Measurements from ENCODE around the gene NETO2.
"Not testable (repeated sequence)": the region's sequence is repeated elsewhere in the genome, so short reads cannot be mapped to it uniquely, and the experiment has no call there.

Gene NETO2

DNA sequence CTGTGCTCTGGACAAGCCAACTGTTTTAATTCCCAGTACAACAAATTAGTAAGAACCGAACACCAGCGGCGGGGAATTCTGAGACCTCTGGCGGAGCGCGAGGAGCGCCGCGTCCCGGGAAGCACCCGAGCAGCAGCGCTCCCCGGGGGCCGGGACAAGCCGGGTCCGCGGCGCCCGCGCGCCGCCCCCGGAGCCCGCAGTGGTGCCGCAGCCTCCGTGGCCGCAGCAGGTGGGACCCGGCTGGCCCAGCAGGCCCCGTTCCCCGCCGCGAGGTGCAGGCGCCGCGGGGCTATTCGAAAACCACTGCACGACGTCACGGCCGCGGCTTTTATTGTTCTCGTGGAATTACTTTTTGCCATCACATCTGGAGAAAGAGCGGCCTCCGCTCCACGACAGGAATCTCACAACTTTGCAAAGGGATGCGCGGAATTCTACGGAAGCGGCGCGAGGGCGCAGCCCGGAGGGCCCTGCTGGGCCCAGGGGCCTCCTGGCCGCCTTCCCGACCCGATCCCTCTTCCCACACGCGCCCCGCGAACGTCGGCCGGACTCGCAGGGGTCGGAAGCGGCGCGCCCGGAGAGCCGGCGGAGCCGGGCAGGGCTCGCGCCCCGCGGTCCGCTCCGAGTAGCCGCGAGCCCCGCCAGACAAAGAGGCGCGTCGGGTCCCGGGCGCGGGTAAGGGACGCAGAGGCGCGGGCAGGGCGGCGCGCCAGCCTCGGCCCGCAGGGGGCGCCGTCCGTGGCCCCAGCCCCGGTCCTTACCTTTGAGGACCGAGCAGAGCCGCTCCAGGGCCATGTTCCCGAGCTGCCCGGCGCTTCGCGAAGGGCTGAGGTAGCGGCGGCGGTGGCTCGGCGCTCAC is 696 bp downstream of the NETO2 start:
- Histone ChIP-seq H3K9me3 (no peaks in the 10 kb centered on the region), H3K27me3 (no peaks in the 10 kb centered on the region; the same call in 1 of the 2 replicates), H3K4me3 (ENCODE audit: low read depth, low read length) (peak overlapping the region; percentile 72), H3K4me1 (peaks cover 7% of the 10 kb centered on the region; the same call in 1 of the 2 replicates), H3K36me3 (no peaks in the 10 kb centered on the region)
- DNase-seq = peak; percentile 85
- TF ChIP-seq, protein P1, sequence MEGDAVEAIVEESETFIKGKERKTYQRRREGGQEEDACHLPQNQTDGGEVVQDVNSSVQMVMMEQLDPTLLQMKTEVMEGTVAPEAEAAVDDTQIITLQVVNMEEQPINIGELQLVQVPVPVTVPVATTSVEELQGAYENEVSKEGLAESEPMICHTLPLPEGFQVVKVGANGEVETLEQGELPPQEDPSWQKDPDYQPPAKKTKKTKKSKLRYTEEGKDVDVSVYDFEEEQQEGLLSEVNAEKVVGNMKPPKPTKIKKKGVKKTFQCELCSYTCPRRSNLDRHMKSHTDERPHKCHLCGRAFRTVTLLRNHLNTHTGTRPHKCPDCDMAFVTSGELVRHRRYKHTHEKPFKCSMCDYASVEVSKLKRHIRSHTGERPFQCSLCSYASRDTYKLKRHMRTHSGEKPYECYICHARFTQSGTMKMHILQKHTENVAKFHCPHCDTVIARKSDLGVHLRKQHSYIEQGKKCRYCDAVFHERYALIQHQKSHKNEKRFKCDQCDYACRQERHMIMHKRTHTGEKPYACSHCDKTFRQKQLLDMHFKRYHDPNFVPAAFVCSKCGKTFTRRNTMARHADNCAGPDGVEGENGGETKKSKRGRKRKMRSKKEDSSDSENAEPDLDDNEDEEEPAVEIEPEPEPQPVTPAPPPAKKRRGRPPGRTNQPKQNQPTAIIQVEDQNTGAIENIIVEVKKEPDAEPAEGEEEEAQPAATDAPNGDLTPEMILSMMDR (IDR thresholded peaks at IDR 0.05; ENCODE audit: low read depth, low read length) = peak; percentile 48

DNA sequence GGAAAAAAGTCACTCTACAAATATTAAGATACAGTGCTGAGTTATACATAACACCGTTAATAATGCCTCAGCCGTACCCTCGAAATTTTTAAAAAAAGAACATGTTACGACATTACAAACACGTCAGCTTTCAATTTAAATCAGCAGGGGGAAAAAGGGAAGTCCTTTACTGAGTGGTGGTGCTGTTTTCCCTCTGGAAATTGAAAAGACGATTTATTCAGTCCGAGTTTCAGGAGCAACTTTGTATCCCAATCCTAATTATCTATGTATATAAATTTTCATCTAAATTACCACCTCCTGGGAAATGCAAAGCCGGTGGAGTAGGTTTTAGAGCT is 1.3 kb downstream of the NETO2 start:
- DNase-seq = no peak
- no peaks in the 10 kb centered on the region; the same call in 1 of the 2 replicates for H3K27me3 ChIP-seq
- H3K4me1 ChIP-seq = peaks cover 7% of the 10 kb centered on the region; the same call in 1 of the 2 replicates
- TF ChIP-seq, protein P1 (IDR thresholded peaks at IDR 0.05; ENCODE audit: low read depth, low read length) = no peak; the same call in 1 of the 2 replicates
- no peaks in the 10 kb centered on the region for H3K36me3 ChIP-seq
- H3K4me3 ChIP-seq (ENCODE audit: low read depth, low read length) = peak overlapping the region; percentile 72
- H3K9me3 ChIP-seq = no peaks in the 10 kb centered on the region

DNA sequence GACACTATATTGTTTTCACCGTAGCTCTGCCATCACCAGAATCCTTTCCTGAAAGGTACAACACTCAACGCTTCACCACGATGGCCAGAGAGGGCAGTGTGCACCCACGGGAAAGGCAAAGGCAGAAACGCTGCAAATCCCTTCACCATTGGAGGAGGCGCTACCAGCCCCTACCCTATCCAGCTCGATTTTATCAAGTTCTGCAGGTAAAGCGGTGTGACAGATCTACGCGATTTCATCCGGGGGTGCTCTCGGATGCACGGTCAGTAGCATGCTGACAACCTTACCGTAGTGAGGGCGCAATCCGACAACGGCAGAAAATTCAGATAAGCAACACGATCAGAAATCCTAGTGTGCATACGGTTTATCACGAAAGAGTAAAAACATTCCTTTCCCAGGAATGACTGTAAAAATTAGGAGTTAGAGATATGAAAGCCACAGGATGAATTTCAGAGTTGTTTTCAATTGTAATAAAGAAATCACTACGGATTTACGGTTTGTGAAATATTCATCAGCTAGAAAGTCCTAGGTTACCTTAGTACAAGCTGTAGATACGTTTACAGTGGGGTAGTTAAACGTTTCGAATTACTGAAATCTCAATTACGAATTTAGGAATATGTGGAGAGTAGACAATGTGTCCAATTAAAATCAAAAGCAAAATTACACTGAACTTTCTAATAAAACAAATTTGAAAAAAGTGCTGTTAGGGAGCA is 1.8 kb downstream of the NETO2 start:
- TF ChIP-seq, protein P1 (IDR thresholded peaks at IDR 0.05; ENCODE audit: low read depth, low read length) = peak; percentile 99
- H3K27me3 ChIP-seq = no peaks in the 10 kb centered on the region; the same call in 1 of the 2 replicates
- peak; percentile 86 for DNase-seq
- H3K4me1 ChIP-seq = peaks cover 2% of the 10 kb centered on the region; the same call in 1 of the 2 replicates
- H3K36me3 ChIP-seq = no peaks in the 10 kb centered on the region
- no peaks in the 10 kb centered on the region for H3K9me3 ChIP-seq
- H3K4me3 ChIP-seq (ENCODE audit: low read depth, low read length) = peak overlapping the region; percentile 72

DNA sequence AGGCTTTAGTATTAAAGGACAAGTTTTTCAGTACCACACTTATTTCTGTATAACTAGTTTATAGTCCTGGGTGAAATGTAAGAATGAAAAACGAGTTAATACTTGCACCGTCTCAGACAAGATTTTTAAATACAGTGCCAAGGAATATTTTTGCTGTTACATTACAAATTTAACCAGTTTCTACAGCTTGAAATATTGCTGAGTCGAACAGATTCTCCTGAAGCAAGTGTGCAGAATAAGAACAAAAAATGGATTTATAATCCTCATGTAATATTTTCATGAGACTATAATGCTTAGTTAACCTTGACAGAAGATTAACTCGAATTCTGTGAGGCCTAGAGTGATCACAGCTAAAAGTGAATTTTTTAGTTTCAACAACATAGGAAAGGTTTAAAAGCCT is 3.1 kb downstream of the NETO2 start:
- Histone ChIP-seq H3K4me3 (ENCODE audit: low read depth, low read length) (no peak overlapping the region), H3K4me1 (no peaks in the 10 kb centered on the region), H3K9me3 (no peaks in the 10 kb centered on the region), H3K27me3 (no peaks in the 10 kb centered on the region; the same call in 1 of the 2 replicates), H3K36me3 (no peaks in the 10 kb centered on the region)
- TF ChIP-seq, protein P1 (IDR thresholded peaks at IDR 0.05; ENCODE audit: low read depth, low read length) = no peak
- no peak for DNase-seq

DNA sequence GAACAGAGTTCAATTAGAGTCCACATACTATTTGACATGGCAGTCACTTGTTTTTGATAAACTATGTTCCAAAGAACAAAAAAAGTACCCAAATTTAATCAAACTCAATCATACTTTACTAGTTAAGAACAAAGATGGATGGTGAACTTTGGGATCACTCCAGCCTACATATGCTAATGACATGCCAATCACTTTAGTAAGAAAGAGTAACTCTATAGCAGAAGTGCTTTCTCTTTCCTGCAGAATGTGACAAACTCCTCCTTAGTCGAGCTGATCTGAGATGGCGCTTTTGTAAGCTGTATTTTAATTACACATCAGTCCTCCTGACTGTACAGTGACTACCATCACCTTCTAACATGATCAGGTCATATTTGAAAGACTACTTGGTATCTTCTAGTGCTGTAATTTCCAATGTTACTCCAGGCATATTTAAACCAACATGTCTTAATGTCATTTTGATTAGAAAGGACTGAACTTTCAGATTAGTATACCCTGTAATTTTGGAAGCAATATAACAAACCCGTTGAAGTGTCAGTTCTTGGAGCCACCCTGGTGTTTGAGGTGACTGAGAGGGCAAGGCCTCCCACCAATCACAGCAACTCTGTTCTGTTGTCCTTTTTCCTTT is 4.1 kb downstream of the NETO2 start:
- DNase-seq = no peak
- Histone ChIP-seq H3K36me3 (no peaks in the 10 kb centered on the region), H3K27me3 (no peaks in the 10 kb centered on the region; the same call in 1 of the 2 replicates), H3K4me1 (no peaks in the 10 kb centered on the region), H3K9me3 (no peaks in the 10 kb centered on the region), H3K4me3 (ENCODE audit: low read depth, low read length) (no peak overlapping the region)
- TF ChIP-seq, protein P1 (IDR thresholded peaks at IDR 0.05; ENCODE audit: low read depth, low read length) = no peak

DNA sequence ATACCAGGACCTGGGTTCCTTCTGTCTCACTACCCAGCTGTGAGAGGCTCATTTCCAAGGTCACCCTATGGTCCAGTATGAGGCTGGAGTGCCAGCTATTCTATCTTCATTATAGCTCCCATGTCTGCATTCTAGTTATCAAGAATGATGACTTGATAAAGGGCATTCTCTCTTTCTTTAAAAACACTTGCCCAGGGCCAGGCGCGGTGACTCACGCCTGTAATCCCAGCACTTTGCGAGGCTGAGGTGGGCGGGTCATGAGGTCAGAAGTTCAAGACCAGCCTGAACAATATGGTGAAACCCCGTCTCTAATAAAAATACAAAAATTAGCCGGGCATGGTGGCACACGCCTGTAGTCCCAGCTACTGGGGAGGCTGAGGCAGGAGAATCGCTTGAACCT is 5.8 kb downstream of the NETO2 start:
- not testable (repeated sequence) for H3K36me3 ChIP-seq; H3K27me3 ChIP-seq; H3K9me3 ChIP-seq; H3K4me1 ChIP-seq; H3K4me3 ChIP-seq (ENCODE audit: low read depth, low read length); DNase-seq

Measured in BE2C (cell line).